ENCODE measurements around the gene SKOR1. TPM values are rescaled to one million over a fixed set of nuclear protein-coding genes. Genes with fewer than 3 reads are reported as not detected.

The SKOR1 gene
- total RNA-seq, 1 experiment from 2014 or later, result 0.13 TPM

- Histone ChIP-seq H3K27me3 (ENCODE audit: insufficient read depth, low read depth) (no peaks in the 10 kb centered on the region), H3K9me2 (ENCODE audit: insufficient read depth) (no peaks in the 10 kb centered on the region), H3K4me2 (peak within 1 kb of the TSS; percentile 88), H3K27ac (peak within 1 kb of the TSS; percentile 73), H3K36me3 (ENCODE audit: low read depth) (no peaks in the 10 kb centered on the region), H3K4me1 (replicated peaks; ENCODE audit: insufficient read depth) (peaks cover 10% of the 10 kb centered on the region), H3K4me3 (peak within 1 kb of the TSS; percentile 69), H4K20me1 (ENCODE audit: insufficient read depth) (no peaks in the 10 kb centered on the region), H3K79me2 (ENCODE audit: low read depth) (no peaks in the 10 kb centered on the region), H3F3A (ENCODE audit: insufficient read depth, low read depth) (peaks cover 8% of the 10 kb centered on the region; the same call in 1 of the 2 replicates), H2AFZ (peak within 1 kb of the TSS; percentile 99), H3K9me3 (ENCODE audit: insufficient read depth, low read depth) (no peaks in the 10 kb centered on the region)
- intact Hi-C loops (cut with micrococcal nuclease; ENCODE audit: unreplicated experiment), result loop anchor here (1.0 to 10.0 kb wide), 8 partner anchors 298 to 955 kb away; partner anchors contain the start of genes C15orf61 and MAP2K5
- TSS peak; percentile 90 for BruUV-seq (replicated peaks)
- peak; percentile 71 to 88 for DNase-seq
- CTCF ChIA-PET, result no interaction called here
- POLR2A ChIA-PET (ENCODE audit: unreplicated experiment), result interaction anchor here (0.6 to 0.7 kb wide), 2 partner anchors 24 to 413 kb away, joined by 7 to 8 read pairs; no protein-coding TSS in a partner anchor
- no peak for TF ChIP-seq EZH2 (IDR thresholded peaks at IDR 0.05; ENCODE audit: low read depth)
- TF ChIP-seq, protein P1, sequence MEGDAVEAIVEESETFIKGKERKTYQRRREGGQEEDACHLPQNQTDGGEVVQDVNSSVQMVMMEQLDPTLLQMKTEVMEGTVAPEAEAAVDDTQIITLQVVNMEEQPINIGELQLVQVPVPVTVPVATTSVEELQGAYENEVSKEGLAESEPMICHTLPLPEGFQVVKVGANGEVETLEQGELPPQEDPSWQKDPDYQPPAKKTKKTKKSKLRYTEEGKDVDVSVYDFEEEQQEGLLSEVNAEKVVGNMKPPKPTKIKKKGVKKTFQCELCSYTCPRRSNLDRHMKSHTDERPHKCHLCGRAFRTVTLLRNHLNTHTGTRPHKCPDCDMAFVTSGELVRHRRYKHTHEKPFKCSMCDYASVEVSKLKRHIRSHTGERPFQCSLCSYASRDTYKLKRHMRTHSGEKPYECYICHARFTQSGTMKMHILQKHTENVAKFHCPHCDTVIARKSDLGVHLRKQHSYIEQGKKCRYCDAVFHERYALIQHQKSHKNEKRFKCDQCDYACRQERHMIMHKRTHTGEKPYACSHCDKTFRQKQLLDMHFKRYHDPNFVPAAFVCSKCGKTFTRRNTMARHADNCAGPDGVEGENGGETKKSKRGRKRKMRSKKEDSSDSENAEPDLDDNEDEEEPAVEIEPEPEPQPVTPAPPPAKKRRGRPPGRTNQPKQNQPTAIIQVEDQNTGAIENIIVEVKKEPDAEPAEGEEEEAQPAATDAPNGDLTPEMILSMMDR (conservative IDR thresholded peaks at IDR 0.05), result no peak
Observed at GRCh38 chr15:67839929-67840748, 14.8 kb downstream of the SKOR1 start, which contains the start of gene RNU6-1. Gene RNU6-1, minus strand, starts transcription at chr15:67840045.

DNA sequence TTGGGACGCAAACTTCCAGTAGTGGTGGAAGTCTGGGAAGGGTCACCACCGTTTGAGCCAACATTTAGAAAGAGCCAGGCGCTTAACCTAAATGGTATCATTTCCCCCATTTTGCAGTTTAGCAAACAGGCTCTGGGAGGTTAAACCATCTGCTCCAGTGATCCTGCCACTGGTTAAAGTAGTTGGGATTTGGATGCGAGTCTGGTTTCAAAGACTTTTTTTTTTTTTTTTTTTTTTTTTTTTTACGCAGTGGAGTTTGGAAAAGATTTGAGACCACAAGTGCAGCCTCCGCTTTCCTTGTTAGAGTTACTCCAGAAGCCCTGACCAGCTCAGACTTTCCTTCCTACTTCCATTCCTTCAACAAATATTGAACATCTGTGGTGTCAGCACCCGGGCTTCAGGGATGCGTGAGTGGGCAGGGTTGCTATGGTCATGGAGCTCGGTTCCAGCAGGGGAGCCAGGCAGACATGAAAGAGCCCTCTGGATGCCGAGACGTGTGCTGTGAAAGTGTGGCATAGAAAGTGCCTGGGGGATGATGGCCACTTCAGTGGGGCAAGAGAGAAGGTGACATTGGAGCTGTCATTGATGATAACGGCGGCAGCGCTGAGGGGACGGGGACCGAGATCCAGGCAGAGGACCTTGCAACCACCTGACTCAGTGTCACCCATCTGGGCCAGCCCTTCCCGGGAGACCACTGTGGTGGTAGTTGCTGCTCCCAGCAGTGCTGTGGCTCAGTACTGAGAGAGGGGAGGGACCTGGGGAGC is 15.6 kb downstream of the SKOR1 start:
- no peaks in the 10 kb centered on the region for H3K9me2 ChIP-seq (ENCODE audit: insufficient read depth)
- ChIA-PET CTCF (no interaction called here), POLR2A (ENCODE audit: unreplicated experiment) (interaction anchor here (0.6 to 0.7 kb wide), 2 partner anchors 23 to 412 kb away, joined by 7 to 8 read pairs; no protein-coding TSS in a partner anchor)
- no peaks in the 10 kb centered on the region for H3K79me2 ChIP-seq (ENCODE audit: low read depth)
- intact Hi-C loops (cut with micrococcal nuclease; ENCODE audit: unreplicated experiment), result loop anchor here (1.0 kb wide), 1 partner anchor 314 kb away; no protein-coding TSS in a partner anchor
- H3K4me1 ChIP-seq (replicated peaks; ENCODE audit: insufficient read depth), result peaks cover 10% of the 10 kb centered on the region
- TF ChIP-seq EZH2 (IDR thresholded peaks at IDR 0.05; ENCODE audit: low read depth), result no peak
- TF ChIP-seq, protein P1 (conservative IDR thresholded peaks at IDR 0.05), result no peak
- no peaks in the 10 kb centered on the region for H3K36me3 ChIP-seq (ENCODE audit: low read depth)
- peaks cover 8% of the 10 kb centered on the region; the same call in 1 of the 2 replicates for H3F3A ChIP-seq (ENCODE audit: insufficient read depth, low read depth)
- peak overlapping the region; percentile 88 for H3K4me2 ChIP-seq
- H4K20me1 ChIP-seq (ENCODE audit: insufficient read depth), result no peaks in the 10 kb centered on the region
- H3K27ac ChIP-seq, result no peak overlapping the region
- no peak for DNase-seq
- H3K9me3 ChIP-seq (ENCODE audit: insufficient read depth, low read depth), result no peaks in the 10 kb centered on the region
- no TSS peak for BruUV-seq (replicated peaks)
- H3K27me3 ChIP-seq (ENCODE audit: insufficient read depth, low read depth), result no peaks in the 10 kb centered on the region
- H2AFZ ChIP-seq, result peak overlapping the region; percentile 99
- peak overlapping the region; percentile 69 for H3K4me3 ChIP-seq

- CTCF ChIA-PET, result no interaction called here
- H3K4me2 ChIP-seq, result no peak overlapping the region
- H2AFZ ChIP-seq, result no peak overlapping the region
- BruUV-seq (replicated peaks), result no TSS peak
- no peak overlapping the region for H3K27ac ChIP-seq
- H3K9me3 ChIP-seq (ENCODE audit: insufficient read depth, low read depth), result no peaks in the 10 kb centered on the region
- H3K4me1 ChIP-seq (replicated peaks; ENCODE audit: insufficient read depth), result peaks cover 10% of the 10 kb centered on the region
- TF ChIP-seq, protein P1 (conservative IDR thresholded peaks at IDR 0.05), result no peak
- no peak for TF ChIP-seq EZH2 (IDR thresholded peaks at IDR 0.05; ENCODE audit: low read depth)
- H3K79me2 ChIP-seq (ENCODE audit: low read depth), result no peaks in the 10 kb centered on the region
- no peak for DNase-seq
- H3K9me2 ChIP-seq (ENCODE audit: insufficient read depth), result no peaks in the 10 kb centered on the region
- H3K36me3 ChIP-seq (ENCODE audit: low read depth), result no peaks in the 10 kb centered on the region
- intact Hi-C loops (cut with micrococcal nuclease; ENCODE audit: unreplicated experiment), result no loop called here
- POLR2A ChIA-PET (ENCODE audit: unreplicated experiment), result no interaction called here
- peaks cover 8% of the 10 kb centered on the region; the same call in 1 of the 2 replicates for H3F3A ChIP-seq (ENCODE audit: insufficient read depth, low read depth)
- no peak overlapping the region for H3K4me3 ChIP-seq
- no peaks in the 10 kb centered on the region for H4K20me1 ChIP-seq (ENCODE audit: insufficient read depth)
- no peaks in the 10 kb centered on the region for H3K27me3 ChIP-seq (ENCODE audit: insufficient read depth, low read depth)
Observed at GRCh38 chr15:67841513-67841762, 16.1 kb downstream of the SKOR1 start.

Data from PC-9 (cell line).